ENCODE measurements around the gene RPS21.

RPS21 gene

DNA sequence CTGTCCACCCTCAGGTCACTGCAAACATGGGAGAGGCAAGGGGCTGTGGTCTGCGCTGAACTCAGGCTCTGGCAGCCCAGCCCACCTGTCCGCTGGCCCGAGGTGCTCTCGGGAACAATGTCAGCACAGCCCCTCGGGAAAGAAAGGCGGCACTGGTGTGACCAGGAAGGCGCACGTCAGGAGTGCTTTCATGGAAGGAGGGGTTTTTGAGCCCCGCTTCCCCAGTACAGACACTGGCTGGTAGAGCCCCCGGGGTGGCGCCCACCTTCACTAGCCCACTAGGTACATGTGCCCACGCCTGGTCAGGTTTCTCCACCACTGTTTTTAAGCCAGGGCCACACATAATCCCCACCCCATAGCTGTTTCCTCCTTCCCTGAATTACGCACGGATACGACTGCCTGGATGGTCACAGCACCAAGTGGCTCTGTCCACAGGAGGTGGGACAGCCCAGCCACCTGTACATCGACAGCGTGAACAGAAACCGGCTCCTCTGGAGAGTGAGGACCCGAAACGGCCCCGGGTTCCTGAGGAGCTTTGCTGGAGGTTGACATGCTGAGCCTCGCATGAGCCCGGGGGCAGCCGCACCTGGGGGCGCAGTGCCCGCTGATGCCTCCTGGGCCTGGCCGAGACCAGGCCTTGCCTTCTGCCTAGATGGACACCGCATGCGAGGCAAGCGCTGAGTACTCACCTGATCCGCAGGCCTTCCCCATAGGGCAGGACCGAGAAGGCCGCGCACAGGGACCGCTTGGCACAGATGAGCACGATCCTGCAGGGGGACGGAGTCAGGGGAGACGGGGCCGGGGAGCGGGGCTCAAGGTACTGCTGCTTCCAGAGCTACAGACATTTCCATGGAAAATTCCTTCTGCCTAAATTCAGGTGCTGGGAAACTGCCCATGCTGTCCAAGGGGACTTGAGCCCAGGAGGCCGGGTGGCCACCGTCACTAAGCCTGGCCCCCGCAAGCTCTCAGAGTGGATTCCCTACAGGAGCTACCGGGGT, 7.6 kb downstream of the RPS21 start:
- FAIRE-seq (no peak), DNase-seq (ENCODE audit: insufficient read length) (no peak)
- TF ChIP-seq POLR2AphosphoS5 (IDR thresholded peaks at IDR 0.05; ENCODE audit: low read depth, low read length) (no peak), POLR2A (IDR thresholded peaks at IDR 0.05; ENCODE audit: low read depth, low read length) (no peak), TAF1 (IDR thresholded peaks at IDR 0.05; ENCODE audit: borderline replicate concordance, low read depth, low read length) (no peak)

DNA sequence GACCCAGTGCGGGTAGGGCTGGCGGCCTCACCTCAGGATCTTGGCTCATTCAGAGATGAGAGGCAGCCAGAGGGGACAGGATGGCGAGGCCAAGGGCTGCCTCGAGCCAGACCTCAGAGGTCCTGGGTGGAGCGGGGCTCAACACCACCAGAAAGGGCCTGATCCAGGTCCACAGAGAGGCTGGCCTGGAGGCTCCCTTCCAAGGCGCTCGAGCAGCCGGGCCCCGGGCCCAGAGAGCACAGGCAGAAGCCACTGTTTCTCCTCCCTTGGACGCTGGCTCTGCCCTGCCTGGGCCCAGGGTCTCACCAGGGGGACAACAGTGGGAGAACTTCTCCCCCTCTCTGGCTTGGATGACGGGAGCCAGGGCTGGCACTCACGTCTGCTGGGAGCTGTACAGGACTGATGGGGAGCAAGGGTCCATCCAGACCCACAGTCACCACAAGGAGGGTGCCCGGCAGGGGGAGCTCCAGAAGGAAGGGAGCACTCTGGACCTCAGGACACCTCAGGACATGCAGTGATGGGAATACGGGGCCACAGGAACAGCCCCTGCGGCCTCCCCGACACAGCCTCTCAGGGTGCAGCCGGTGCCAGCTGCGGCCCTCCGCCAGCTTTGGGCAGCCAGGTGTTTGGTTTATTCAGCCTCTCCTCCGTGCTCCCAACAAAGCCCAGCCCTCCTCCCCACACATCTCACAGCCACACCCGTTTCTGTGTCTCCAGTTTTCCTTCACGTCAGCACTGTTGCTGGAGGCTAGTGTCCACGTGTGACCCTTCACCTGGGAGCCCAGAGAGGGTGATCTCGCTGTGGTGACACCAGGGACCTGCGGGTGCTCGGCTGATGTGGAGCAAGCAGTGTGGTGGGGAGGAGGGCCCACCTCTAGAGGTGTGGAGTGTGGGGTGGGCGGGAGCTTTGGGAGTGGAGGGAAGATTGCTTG, 8.7 kb downstream of the RPS21 start:
- TF ChIP-seq TAF1 (IDR thresholded peaks at IDR 0.05; ENCODE audit: borderline replicate concordance, low read depth, low read length): no peak
- no peak for TF ChIP-seq POLR2AphosphoS5 (IDR thresholded peaks at IDR 0.05; ENCODE audit: low read depth, low read length)
- FAIRE-seq (no peak), DNase-seq (ENCODE audit: insufficient read length) (no peak)

DNA sequence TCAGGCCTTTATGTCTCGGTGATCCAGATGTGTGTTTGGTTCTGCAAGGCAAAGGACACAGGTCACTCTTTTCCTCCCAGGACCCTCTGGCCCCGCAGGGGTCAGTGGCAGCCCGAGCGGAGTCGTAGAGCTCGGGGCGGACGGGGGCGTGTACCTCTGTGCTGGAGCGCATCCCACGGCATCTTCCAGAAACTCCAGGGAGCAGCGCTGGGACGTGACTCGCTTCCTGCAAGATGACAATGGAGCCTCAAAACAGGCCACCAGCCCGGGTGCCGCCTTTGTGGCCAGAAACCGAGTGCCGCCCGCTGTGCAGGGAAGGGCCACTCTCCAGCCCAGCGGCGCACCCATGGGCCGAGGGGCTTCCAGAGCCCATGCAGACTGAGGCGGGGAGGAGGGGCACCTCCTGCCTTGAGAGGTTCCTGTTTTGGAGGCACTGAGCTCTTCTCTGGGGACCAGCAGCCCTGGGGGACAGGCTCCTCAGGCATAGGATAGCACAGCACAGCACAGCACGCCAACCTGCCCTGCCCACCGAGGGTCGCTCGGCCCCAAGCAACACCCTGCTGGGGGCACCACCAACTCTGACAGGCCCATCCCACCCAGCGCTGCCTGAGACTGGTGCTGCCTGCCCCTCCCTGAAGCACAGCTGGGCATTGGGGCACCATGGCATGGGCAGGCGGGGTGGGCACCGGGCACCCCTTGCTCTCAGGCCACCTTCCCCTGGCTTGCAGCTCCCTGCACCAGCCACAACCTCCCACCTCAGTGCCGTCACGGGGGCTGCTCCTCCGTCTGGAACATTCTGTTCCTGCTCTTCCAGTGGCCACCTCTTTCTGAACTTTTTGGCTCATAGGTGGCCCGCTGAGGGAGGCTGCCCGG, 9.7 kb downstream of the RPS21 start:
- DNase-seq (ENCODE audit: insufficient read length): no peak
- no peak for FAIRE-seq
- TF ChIP-seq POLR2AphosphoS5 (IDR thresholded peaks at IDR 0.05; ENCODE audit: low read depth, low read length) (no peak), TAF1 (IDR thresholded peaks at IDR 0.05; ENCODE audit: borderline replicate concordance, low read depth, low read length) (no peak), POLR2A (IDR thresholded peaks at IDR 0.05; ENCODE audit: low read depth, low read length) (no peak)

DNA sequence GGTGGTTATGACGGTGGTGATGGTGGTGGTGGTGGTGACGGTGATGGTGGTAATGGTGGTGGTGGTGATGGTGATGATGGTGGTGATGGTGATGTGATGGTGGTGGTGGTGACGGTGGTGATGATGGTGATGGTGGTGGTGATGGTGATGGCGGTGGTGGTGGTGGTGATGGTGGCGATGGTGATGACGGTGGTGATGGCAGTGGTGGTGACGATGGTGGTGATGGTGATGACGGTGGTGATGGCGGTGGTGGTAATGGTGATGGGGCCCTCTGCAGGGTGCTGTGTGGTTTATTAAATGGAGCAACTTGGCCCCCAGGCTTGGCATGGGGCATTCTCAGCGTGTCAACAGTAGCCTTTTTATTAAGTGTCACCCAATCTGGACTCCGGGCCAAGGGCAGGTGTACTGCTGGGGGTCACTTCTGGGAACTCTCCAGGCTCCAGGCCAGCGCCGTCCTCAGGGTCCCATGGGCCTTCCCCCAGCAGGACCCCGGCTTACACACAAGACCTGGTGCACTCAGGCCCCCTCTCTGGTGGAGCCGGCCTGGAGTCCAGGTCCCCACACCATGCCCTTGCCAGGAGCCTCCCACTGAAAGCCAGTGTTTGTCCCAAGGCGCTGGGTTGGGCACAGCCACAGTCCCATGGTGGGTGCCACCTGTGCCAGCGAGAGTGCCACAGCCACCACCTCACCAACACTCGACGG, 11.4 kb downstream of the RPS21 start:
- no peak for DNase-seq (ENCODE audit: insufficient read length)
- TF ChIP-seq TAF1 (IDR thresholded peaks at IDR 0.05; ENCODE audit: borderline replicate concordance, low read depth, low read length) (no peak), POLR2AphosphoS5 (IDR thresholded peaks at IDR 0.05; ENCODE audit: low read depth, low read length) (no peak)
- no peak for FAIRE-seq

DNA sequence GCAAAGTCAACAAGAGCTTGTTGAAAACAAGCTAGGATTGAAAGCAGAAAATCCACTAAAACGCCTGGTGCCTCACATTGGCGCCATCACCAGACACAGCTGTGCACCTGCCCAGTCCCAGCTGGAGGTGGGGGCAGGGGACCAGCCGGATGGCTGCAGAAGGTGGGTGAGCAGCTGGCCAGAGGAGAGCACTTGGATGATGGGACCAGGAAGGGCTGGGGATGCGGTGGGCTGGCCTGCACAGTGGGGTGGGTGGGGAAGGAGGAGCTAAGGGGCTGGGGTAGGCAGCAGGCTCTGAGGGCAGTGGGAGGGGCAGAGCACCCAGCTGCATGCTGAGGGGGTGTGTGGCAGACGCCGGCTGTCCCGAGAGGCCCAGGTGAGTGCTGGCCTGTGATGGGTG, 13.1 kb downstream of the RPS21 start:
- FAIRE-seq (no peak), DNase-seq (ENCODE audit: insufficient read length) (no peak)
- no peak for TF ChIP-seq POLR2A (IDR thresholded peaks at IDR 0.05; ENCODE audit: low read depth, low read length)
- no peak for TF ChIP-seq TAF1 (IDR thresholded peaks at IDR 0.05; ENCODE audit: borderline replicate concordance, low read depth, low read length)
- no peak for TF ChIP-seq POLR2AphosphoS5 (IDR thresholded peaks at IDR 0.05; ENCODE audit: low read depth, low read length)

DNA sequence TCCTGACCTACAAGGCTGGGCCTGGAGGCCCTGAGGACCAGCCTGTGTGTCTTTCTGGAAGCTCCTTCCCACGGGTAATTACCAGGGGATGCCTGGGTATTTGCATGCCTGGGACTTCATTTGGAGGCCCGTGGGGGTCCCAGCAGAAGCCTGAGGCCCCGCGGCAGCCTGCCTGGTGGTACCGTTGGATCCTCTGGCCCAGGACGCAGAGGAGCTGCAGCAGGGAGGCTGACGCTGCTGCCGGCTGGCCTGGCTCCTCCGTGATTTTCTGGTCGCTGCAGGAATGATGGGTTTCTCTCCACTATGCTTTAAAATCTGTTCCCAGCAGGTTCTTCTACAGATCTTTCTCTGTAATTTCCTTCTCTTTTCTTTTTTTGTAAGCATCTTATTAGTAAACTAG, 13.6 kb downstream of the RPS21 start:
- TF ChIP-seq POLR2AphosphoS5 (IDR thresholded peaks at IDR 0.05; ENCODE audit: low read depth, low read length) (no peak), TAF1 (IDR thresholded peaks at IDR 0.05; ENCODE audit: borderline replicate concordance, low read depth, low read length) (no peak), POLR2A (IDR thresholded peaks at IDR 0.05; ENCODE audit: low read depth, low read length) (no peak)
- no peak for FAIRE-seq
- DNase-seq (ENCODE audit: insufficient read length): no peak

DNA sequence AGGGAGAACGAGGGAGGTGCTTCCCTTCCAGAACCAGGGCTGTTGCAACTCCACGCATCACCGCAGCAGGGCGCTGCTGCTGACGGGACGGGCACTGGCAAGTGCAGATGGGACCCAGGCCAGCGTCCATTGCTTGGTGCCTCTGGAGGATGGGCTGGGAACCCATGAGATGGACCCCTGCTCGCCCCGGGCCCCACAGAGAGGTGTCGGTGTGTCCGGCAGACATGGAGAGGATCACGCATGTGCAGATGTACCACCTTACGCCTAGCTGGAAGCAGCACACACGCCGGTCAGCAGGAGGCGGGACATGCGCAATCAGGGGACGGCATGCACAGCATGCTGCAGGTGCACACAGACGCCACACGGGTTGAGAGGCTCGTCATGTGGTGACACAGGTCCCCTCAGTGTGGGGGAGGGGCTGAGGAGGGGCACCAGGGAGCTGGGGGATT, 14.5 kb downstream of the RPS21 start:
- FAIRE-seq: no peak
- DNase-seq (ENCODE audit: insufficient read length): no peak
- TF ChIP-seq POLR2AphosphoS5 (IDR thresholded peaks at IDR 0.05; ENCODE audit: low read depth, low read length) (no peak), TAF1 (IDR thresholded peaks at IDR 0.05; ENCODE audit: borderline replicate concordance, low read depth, low read length) (no peak), POLR2A (IDR thresholded peaks at IDR 0.05; ENCODE audit: low read depth, low read length) (no peak)

DNA sequence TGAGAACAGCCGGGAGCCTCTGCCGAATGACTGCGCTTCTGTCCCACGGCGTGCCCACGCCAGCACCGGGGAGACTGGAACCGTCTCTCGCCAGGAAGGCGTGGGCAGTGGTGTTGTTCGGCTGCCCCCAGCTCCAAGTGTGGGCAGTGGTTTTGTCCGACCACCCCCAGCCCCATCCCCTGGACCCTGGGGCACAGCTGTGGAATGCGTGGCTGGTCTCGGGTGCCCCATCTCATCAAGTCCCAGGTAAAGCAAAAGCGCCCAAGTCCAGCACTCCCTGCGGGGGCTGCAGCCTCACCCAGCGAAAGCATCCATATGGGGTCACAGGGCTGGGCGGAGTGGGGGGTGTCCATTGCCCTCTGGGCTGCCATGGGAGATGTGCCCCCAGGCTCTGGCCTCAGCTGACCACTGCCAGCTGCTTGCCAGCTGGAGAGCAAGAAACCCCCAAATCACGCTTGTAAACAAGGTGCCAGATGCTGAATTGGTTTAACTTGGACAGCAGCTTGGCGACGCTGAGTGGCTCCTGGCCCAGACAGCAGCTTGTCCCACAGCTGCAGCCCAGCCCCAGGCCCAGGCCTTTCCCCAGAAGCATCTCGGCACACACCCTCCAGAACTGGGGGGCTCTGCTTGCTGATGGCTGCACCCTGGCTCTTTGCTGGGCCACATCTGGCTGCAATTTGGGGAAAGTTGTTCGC, 15.7 kb downstream of the RPS21 start:
- TF ChIP-seq POLR2AphosphoS5 (IDR thresholded peaks at IDR 0.05; ENCODE audit: low read depth, low read length): no peak
- TF ChIP-seq POLR2A (IDR thresholded peaks at IDR 0.05; ENCODE audit: low read depth, low read length): no peak
- no peak for TF ChIP-seq TAF1 (IDR thresholded peaks at IDR 0.05; ENCODE audit: borderline replicate concordance, low read depth, low read length)

DNA sequence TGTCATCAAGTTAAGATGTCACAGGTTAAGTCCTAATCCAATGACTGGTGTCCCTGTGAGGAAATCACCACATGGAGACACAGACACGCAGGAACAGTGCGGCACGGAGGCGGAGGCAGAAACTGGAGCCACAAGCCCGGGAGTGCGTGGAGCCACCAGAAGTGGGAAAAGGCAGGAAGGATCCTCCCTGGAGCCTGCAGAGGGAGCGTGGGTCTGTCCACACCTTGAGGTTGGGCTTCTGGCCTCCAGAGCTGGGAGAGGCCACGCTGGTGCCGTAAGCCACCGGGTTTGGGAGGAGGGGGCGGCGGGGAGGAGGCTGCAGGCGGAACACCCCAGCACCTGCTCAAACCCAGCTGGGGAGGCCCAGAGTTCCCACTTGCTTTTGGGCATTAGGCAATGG, 16.4 kb downstream of the RPS21 start:
- TF ChIP-seq POLR2A (IDR thresholded peaks at IDR 0.05; ENCODE audit: low read depth, low read length) (no peak), POLR2AphosphoS5 (IDR thresholded peaks at IDR 0.05; ENCODE audit: low read depth, low read length) (no peak), TAF1 (IDR thresholded peaks at IDR 0.05; ENCODE audit: borderline replicate concordance, low read depth, low read length) (no peak)
- DNase-seq (ENCODE audit: insufficient read length) (no peak), FAIRE-seq (no peak)

More for the DNA sequence above, 15.7 kb downstream of the RPS21 start:
- FAIRE-seq (no peak), DNase-seq (ENCODE audit: insufficient read length) (no peak)

Data from GM12892 (cell line).